ENCODE results near the gene NPAS1.
"Not testable (repeated sequence)": the region's sequence is repeated elsewhere in the genome, so short reads cannot be mapped to it uniquely, and the experiment has no call there.

Gene NPAS1

DNA sequence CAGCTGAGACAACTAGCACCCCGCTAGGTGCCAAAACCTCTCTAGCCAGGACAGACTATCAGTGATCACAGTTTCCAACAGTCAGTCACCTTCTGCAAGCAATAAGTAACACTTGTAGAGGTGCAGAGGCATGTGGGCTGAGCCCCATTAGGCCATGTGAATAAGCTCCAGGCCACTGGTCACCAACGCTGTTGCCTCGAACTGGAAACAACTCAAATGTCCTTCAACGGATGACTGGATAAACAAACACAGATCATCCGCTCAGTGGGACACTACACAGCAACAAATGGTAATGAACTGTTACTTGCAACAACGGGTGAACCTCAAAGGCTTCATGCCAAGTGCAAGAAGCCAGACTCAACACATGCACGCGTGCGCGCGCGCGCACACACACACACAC, 56.3 kb downstream of the NPAS1 start:
- no peak for DNase-seq

DNA sequence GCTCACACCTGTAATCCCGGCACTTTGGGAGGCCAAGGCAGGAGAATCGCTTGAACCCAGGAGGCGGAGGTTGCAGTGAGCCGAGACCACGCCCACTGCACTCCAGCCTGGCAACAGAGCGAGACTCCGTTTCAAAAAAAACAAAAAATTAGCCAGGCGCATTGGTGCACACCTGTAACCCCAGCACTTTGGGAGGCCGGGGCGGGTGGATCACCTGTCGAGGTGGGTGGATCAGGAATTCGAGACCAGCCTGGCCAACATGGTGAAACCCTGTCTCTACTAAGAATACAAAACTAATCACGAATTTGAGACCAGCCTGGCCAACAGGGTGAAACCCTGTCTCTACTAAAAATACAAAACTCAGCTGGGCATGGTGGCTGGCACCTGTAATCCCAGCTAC, 58.7 kb downstream of the NPAS1 start:
- DNase-seq = not testable (repeated sequence)

DNA sequence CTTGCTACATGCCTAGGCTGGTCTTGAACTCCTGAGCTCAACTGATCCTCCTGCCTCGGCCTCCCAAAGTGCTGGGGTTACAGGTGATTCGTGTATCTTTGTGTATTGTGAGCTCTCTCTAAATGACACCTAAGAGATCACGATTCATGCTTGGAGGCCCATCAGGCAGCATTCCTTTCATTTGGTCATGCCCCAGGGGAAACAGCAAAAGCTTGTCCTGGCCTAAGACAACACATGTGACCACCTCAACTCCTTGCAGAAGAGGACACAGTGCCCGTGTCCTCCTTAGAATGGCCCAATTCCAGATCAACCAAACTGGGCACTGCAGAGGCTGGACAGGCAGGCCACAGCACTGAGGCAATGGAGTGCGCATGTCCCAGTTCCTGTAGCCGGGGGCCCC, 61.5 kb downstream of the NPAS1 start:
- no peak for DNase-seq

DNA sequence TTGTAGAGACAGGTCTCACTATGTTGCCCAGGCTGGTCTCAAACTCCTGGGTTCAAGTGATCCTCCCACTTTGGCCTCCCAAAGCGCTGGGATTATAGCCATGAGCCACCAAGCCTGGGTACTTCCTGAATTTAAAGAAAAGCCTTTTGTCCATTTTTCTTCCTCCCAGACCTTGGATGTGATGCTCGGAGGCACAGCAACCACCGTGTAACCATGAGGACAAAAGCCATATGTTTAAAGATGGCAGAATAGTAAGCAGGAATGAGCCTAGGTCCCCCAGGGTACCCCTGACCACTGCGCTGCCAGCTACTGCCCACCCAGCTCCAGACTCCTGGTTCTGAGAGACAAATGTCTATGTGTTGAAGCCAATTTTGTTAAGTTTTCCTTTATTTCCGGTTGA, 62.9 kb downstream of the NPAS1 start:
- no peak for DNase-seq

DNA sequence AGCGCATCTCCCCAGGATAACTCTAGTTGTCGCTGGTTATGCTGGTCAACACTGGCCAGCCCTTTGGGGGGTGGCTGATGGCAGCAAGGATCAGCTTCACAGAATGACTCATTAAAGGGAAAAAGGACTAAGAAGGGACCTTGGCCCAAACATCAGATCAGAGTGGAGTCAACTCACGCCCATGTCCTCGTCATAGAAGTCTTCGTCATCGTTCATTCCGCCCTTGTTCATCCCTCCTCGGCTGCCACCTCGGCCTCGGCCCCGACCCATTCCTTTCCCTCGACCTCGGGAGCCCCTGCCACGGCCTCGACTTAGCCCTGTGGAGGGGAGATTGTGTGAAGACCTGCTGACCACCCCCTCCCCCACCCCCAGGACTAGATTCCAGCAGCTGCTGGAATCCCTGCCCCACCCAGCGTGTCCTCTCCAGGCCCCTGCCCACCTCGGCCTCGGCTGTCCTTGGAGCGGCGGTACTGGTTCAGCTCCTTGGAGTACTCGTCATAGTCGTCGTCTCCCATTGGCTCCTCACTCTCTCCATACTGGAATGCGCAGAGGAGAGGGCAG, 65.3 kb downstream of the NPAS1 start:
- DNase-seq = no peak

DNA sequence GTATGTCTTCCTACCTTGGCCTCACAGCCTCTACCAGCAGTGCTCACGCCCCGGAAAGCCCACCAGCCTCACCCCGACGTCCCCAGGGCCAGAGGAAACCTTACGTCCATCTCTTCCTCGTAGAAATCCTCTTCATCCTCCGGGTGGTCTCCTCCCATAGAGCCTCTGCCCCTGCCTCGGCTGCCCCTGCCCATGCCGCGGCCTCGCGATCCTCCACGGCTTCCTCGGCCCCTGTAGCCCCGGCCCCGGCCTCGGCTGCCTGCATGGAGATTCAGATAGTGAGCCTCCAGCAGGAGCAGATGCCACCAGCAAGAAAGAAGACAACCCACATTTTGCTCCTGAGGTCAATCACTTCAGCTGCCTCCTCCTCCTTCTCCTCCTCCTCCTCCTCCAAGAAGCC, 66.6 kb downstream of the NPAS1 start:
- no peak for DNase-seq

DNA sequence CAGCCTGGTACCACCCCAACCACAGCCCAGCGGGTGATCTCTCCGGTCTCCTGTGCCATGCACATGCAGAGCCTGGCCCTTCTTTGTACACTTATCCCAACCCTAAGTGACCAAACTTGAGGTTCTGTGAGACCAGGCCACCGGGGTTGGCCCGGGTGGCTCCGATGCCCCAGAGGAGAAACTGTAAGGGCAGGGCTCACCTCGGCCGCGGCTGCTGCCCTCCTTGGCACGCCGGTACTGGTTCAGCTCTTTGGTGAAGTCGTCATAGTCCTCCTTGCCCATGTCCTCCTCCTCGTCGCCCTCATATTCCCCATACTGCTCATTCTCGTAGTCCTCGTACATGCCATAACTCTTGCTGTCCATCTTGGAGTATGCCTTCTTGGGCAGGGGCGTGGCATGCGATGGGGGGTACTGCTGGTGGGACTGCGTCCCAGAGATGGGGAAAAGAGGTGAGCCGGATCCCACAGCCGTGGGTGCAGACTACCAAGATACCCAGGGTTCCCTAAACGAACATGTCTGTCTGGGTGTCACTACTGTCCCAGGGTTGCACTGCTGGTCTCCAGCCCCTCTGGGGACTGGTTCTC, 70.2 kb downstream of the NPAS1 start:
- DNase-seq = no peak

DNA sequence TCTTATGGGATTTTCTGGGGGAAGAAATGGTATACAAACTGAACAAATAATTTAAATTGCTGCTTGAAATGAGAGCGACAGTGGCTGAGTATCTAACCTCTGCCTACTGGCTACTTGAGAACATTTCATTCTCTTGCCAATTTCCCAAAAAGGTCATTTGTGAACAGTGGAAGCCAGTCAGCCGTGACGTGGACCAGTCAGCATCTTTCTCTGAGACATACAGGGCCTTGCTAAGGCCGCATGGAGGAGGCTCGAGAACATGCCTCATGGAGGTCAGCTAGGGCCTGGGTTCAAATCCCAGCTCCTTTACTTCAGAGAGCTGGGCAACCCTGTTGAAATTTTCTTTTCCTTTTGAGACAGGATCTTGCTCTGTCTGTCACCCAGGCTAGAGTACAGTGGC, 73.6 kb downstream of the NPAS1 start:
- DNase-seq = no peak

DNA sequence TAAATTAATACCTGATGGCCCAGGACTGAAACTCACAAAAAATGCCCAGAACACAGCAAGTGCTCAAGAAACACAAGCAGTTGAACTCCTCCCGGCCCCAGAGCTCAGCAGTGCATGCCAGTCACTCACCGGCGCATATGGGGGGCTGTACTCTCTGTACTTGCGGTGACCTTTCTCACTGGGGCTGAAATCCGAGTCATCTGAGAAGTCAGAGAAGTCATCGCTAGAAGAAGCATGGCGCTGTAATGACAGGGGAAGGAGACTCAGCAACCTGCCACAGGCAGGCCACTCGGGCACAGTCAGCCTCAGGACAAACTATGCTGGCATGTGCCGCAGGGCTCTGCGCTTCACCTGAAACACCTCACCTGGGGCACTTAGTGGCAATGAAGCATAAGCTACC, 74.2 kb downstream of the NPAS1 start:
- DNase-seq = no peak

DNA sequence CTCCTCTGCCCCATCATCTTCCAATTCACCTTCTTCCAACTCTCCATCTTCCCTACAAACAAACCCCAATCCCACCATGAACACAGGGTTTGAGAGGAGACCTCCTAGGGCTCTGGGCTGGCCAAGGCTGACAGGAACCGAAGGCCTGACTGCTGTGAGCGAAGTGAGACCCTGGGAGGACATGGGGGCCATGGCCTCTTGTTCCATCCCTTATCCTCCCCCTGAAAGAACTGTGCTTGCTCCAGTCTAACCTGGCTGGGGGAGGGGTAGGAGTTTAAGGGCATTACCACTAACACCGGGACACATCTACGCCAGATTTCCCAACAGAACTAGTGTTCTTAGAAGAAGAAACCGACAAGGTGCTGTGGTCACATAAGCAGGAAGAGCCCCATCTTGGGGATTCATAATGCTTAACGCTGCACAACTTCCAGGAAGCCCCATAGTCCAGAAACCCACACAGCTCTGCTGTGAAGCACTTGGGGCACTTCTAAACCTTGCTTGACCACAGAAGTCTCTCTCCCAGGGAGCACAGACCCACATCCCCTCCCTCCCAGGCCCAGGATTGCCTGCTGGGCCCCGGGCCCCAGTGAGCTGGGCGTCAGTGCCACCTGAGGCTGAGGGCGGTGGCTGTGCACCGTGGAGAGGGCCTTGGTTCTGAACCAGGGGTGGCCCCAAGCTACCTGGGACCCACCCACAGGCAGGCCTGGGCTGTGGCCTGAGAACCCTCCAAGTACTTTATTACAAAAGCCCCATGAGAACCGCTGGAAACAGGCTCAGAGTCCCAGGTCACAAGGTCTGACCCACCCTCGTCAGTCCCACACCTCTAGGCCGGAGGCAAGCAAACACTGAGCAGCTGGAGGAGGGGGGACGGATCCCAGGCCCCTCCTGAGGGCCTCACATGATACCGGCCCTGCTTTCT, 75.2 kb downstream of the NPAS1 start:
- no peak for DNase-seq
